Astrocyte (in vitro differentiated cells and primary cell): ENCODE data around the gene LMOD1. TPM values are rescaled to one million over a fixed set of nuclear protein-coding genes. Genes with fewer than 3 reads are reported as not detected.

Source experiments
- DNase-seq: peaks from one replicate; pipeline ENCODE4 v3.0.0-alpha.2; 2010; ENCODE audit warnings: low read depth
- FAIRE-seq: peaks from 2 replicates; lab custom pipeline; 2011; peaks lifted over from hg19 to GRCh38; lab: Jason Lieb, UNC
- H2AFZ ChIP-seq: 2 replicates; pipeline ENCODE4 v1.6.0; 2012; ENCODE audit warnings: low read depth, low read length, inconsistent platforms
- H3K27ac ChIP-seq: 2 replicates; pipeline ENCODE4 v1.5.1; 2011; ENCODE audit warnings: low read depth, low read length, inconsistent platforms
- H3K27me3 ChIP-seq: 2 replicates; pipeline ENCODE4 v1.6.0; 2011; ENCODE audit warnings: low read length, inconsistent platforms; ENCODE audit not compliant: insufficient read depth
- H3K36me3 ChIP-seq: 2 replicates; pipeline ENCODE4 v1.5.1; 2011; ENCODE audit warnings: low read length, inconsistent platforms; ENCODE audit not compliant: insufficient read depth
- H3K4me1 ChIP-seq: 2 replicates; pipeline ENCODE4 v1.5.1; 2011; ENCODE audit warnings: low read length, inconsistent platforms; ENCODE audit not compliant: insufficient read depth
- H3K4me2 ChIP-seq: 2 replicates; pipeline ENCODE4 v1.6.0; 2012; ENCODE audit warnings: low read length, inconsistent platforms
- H3K4me3 ChIP-seq: 2 replicates; pipeline ENCODE4 v1.5.1; 2011; ENCODE audit warnings: low read depth, mild to moderate bottlenecking, low read length, inconsistent platforms; ENCODE audit not compliant: insufficient read depth
- H3K79me2 ChIP-seq: 2 replicates; pipeline ENCODE4 v1.6.0; 2012; ENCODE audit warnings: mild to moderate bottlenecking, low read length, inconsistent platforms; ENCODE audit not compliant: insufficient read depth
- H3K9ac ChIP-seq: 2 replicates; pipeline ENCODE4 v1.6.0; 2012; ENCODE audit warnings: mild to moderate bottlenecking, low read length, inconsistent platforms
- H3K9me3 ChIP-seq: 2 replicates; pipeline ENCODE4 v1.5.1; 2012; ENCODE audit warnings: low read depth, mild to moderate bottlenecking, low read length, inconsistent platforms; ENCODE audit not compliant: insufficient read depth
- H4K20me1 ChIP-seq: 2 replicates; pipeline ENCODE4 v1.6.0; 2012; ENCODE audit warnings: low read length, inconsistent platforms; ENCODE audit not compliant: insufficient read depth
- H3K27ac Mint-ChIP-seq: one replicate; pipeline ENCODE4 v1.8.0; 2021; ENCODE audit warnings: mild to moderate bottlenecking, mixed read lengths; ENCODE audit not compliant: unreplicated experiment
- H3K27me3 Mint-ChIP-seq: one replicate; pipeline ENCODE4 v1.8.0; 2021; ENCODE audit warnings: low read depth, mixed read lengths; ENCODE audit not compliant: unreplicated experiment
- H3K36me3 Mint-ChIP-seq: one replicate; pipeline ENCODE4 v1.8.0; 2021; ENCODE audit warnings: low read depth, mixed read lengths; ENCODE audit not compliant: unreplicated experiment
- H3K4me1 Mint-ChIP-seq: one replicate; pipeline ENCODE4 v1.8.0; 2021; ENCODE audit warnings: low read depth, mixed read lengths; ENCODE audit not compliant: unreplicated experiment
- H3K4me3 Mint-ChIP-seq: one replicate; pipeline ENCODE4 v1.8.0; 2021; ENCODE audit warnings: mild to moderate bottlenecking, moderate library complexity, mixed read lengths; ENCODE audit not compliant: unreplicated experiment
- H3K9me3 Mint-ChIP-seq: one replicate; pipeline ENCODE4 v1.8.0; 2021; ENCODE audit warnings: mild to moderate bottlenecking, mixed read lengths; ENCODE audit not compliant: unreplicated experiment
- EZH2 ChIP-seq: IDR thresholded peaks from 2 replicates; pipeline ENCODE4 v1.6.1; 2012; ENCODE audit warnings: mild to moderate bottlenecking, low read length, inconsistent platforms; ENCODE audit not compliant: insufficient read depth
- total RNA-seq: library from RNA; stranded (reverse); gene quantifications from 2 replicates; pipeline ENCODE4 v1.2.1, GENCODE V29; 2021
- TF ChIP-seq, protein P1 (sequence below): IDR thresholded peaks from 2 replicates; pipeline ENCODE4 v1.5.1; 2011; ENCODE audit warnings: low read depth, mild to moderate bottlenecking, inconsistent platforms, low read length, moderate library complexity; ENCODE audit not compliant: insufficient read depth

The LMOD1 gene
- total RNA-seq, 1 donor from 2014 or later = 13.2 TPM

DNA sequence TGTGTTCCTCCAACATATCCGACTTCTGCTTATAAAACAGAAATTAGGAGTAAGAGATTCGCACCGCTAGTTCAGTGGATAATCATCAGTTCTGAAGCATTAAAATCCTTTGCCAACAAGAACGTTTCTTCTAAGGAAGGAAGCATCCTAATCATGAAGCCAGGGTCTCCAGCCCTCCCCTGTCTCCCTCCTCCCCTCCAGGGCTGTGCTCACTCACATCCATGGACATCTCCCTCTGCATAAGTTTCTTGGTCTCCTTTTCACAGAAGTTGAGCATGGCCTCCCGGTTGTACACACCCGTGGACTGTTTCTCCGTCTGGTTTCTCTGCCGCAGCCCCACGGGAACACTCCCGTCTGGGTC is 505 bp downstream of the LMOD1 start:
- Histone ChIP-seq H3K4me1 (peaks cover 26% of the 10 kb centered on the region), H3K27ac (no peak overlapping the region), H3K4me3 (peak overlapping the region; percentile 56), H4K20me1 (no peaks in the 10 kb centered on the region), H3K9me3 (no peaks in the 10 kb centered on the region), H3K27me3 (no peaks in the 10 kb centered on the region), H3K4me2 (peak overlapping the region; percentile 90), H2AFZ (peak overlapping the region; percentile 81), H3K9ac (peak overlapping the region; percentile 55), H3K79me2 (no peaks in the 10 kb centered on the region), H3K36me3 (no peaks in the 10 kb centered on the region)
- Mint-ChIP-seq H3K36me3 (peaks cover 6% of the 10 kb centered on the region), H3K9me3 (peaks cover 3% of the 10 kb centered on the region), H3K4me1 (peaks cover 49% of the 10 kb centered on the region), H3K4me3 (peak overlapping the region; percentile 91), H3K27ac (peak overlapping the region; percentile 94), H3K27me3 (peaks cover 11% of the 10 kb centered on the region)
- no peak for TF ChIP-seq EZH2
- TF ChIP-seq, protein P1, sequence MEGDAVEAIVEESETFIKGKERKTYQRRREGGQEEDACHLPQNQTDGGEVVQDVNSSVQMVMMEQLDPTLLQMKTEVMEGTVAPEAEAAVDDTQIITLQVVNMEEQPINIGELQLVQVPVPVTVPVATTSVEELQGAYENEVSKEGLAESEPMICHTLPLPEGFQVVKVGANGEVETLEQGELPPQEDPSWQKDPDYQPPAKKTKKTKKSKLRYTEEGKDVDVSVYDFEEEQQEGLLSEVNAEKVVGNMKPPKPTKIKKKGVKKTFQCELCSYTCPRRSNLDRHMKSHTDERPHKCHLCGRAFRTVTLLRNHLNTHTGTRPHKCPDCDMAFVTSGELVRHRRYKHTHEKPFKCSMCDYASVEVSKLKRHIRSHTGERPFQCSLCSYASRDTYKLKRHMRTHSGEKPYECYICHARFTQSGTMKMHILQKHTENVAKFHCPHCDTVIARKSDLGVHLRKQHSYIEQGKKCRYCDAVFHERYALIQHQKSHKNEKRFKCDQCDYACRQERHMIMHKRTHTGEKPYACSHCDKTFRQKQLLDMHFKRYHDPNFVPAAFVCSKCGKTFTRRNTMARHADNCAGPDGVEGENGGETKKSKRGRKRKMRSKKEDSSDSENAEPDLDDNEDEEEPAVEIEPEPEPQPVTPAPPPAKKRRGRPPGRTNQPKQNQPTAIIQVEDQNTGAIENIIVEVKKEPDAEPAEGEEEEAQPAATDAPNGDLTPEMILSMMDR = no peak
- no peak for FAIRE-seq
- no peak for DNase-seq

DNA sequence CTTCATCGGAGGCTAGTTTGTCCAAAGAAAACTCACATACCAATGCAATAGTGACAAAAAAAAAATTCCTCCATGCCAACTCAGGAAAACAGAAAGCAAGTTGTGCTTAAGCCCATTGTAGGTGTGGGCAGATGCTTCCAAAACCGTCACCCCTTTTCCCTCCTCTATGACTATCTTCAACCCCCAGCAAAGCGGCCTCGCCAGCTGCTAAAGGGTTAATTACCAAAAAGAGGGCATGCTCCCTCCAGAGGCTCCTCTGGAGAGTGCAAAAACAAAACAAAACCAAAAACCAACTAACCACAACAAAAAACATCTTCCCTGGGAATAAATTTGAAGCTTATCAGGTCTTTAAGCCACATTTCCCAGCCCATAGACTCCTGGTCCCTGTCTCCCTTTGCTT is 1.2 kb downstream of the LMOD1 start:
- Histone ChIP-seq H3K79me2 (no peaks in the 10 kb centered on the region), H3K9ac (peak overlapping the region; percentile 55), H3K27me3 (no peaks in the 10 kb centered on the region), H3K4me2 (peak overlapping the region; percentile 90), H4K20me1 (no peaks in the 10 kb centered on the region), H3K4me1 (peaks cover 26% of the 10 kb centered on the region), H2AFZ (no peak overlapping the region), H3K27ac (no peak overlapping the region), H3K4me3 (peak overlapping the region; percentile 56), H3K9me3 (no peaks in the 10 kb centered on the region), H3K36me3 (no peaks in the 10 kb centered on the region)
- peak overlapping the region; percentile 91 for H3K4me3 Mint-ChIP-seq
- peaks cover 6% of the 10 kb centered on the region for H3K36me3 Mint-ChIP-seq
- peaks cover 3% of the 10 kb centered on the region for H3K9me3 Mint-ChIP-seq
- TF ChIP-seq EZH2 = no peak
- TF ChIP-seq, protein P1 = peak; percentile 27
- no peak overlapping the region for H3K27ac Mint-ChIP-seq
- peak; percentile 13 for FAIRE-seq
- no peak for DNase-seq
- peaks cover 7% of the 10 kb centered on the region for H3K27me3 Mint-ChIP-seq
- H3K4me1 Mint-ChIP-seq = peaks cover 49% of the 10 kb centered on the region

DNA sequence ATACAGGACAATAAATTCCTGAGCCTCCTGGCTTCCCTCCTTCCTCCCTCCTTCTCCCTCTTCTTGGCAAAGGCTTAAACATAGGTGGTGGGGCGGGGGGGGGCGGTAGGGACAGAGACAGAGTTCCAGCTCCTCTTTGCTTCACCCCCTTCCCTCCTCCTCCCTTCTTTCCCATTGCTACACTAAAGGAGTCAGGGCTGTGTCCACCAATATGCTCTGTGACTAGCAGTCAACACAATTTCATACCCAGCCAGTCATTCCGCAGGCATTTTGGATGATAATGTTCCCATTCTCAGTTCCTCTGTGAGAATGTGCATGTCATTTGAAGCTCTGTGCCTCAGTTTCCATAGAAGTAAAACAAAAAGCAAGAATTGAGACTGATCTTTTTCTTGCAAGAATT is 1.7 kb downstream of the LMOD1 start:
- H3K4me1 Mint-ChIP-seq = peaks cover 49% of the 10 kb centered on the region
- peak overlapping the region; percentile 56 for H3K4me3 ChIP-seq
- no peak overlapping the region for H2AFZ ChIP-seq
- H3K4me2 ChIP-seq = peak overlapping the region; percentile 90
- no peak for DNase-seq
- H3K27ac Mint-ChIP-seq = no peak overlapping the region
- peaks cover 3% of the 10 kb centered on the region for H3K9me3 Mint-ChIP-seq
- TF ChIP-seq EZH2 = no peak
- TF ChIP-seq, protein P1 = no peak
- no peaks in the 10 kb centered on the region for H3K9me3 ChIP-seq
- peaks cover 26% of the 10 kb centered on the region for H3K4me1 ChIP-seq
- no peak overlapping the region for H3K27ac ChIP-seq
- no peak overlapping the region for H3K9ac ChIP-seq
- H3K36me3 ChIP-seq = no peaks in the 10 kb centered on the region
- peaks cover 6% of the 10 kb centered on the region for H3K27me3 Mint-ChIP-seq
- no peak for FAIRE-seq
- no peaks in the 10 kb centered on the region for H3K79me2 ChIP-seq
- H4K20me1 ChIP-seq = no peaks in the 10 kb centered on the region
- H3K36me3 Mint-ChIP-seq = peaks cover 8% of the 10 kb centered on the region
- peak overlapping the region; percentile 91 for H3K4me3 Mint-ChIP-seq
- no peaks in the 10 kb centered on the region for H3K27me3 ChIP-seq
